Measurements from ENCODE around the gene CASKIN2. TPM values are rescaled to one million over a fixed set of nuclear protein-coding genes. Genes with fewer than 3 reads are reported as not detected.

CASKIN2 gene
- total and polyA plus RNA-seq, 2 of the 4 experiments (the other 2 are of a cell fraction), result 2.9 to 6.9 TPM

GRCh38 chr17:75486951-75487350 is 28.4 kb downstream of the CASKIN2 start:
- no peak overlapping the region for H3K27ac ChIP-seq (ENCODE audit: insufficient read depth, low read length)
- no peak for DNase-seq
- intact Hi-C loops (cut with micrococcal nuclease) (no loop called here), in situ Hi-C loops (cut with MboI; ENCODE audit: low sequenced_read_pairs) (no loop called here), dilution Hi-C loops (cut with HindIII; ENCODE audit: low sequenced_read_pairs, unreplicated experiment) (no loop called here)
- no peak overlapping the region for H2BK5ac ChIP-seq (ENCODE audit: low read depth, low read length, poor library complexity, severe bottlenecking)
- H3K18ac ChIP-seq (ENCODE audit: low read depth, low read length), result no peak overlapping the region
- H3K9me3 ChIP-seq (ENCODE audit: control insufficient read depth, insufficient read depth, low read length), result no peaks in the 10 kb centered on the region
- H3K9me1 ChIP-seq (ENCODE audit: insufficient read depth, low read length), result peaks cover 8% of the 10 kb centered on the region
- no peak overlapping the region for H3K14ac ChIP-seq (replicated peaks; ENCODE audit: low read depth, low read length)
- H3K79me1 ChIP-seq (ENCODE audit: low read depth in 1 of 2, low read length in 2 of 2), result peaks cover 3 to 20% of the 10 kb centered on the region in 2 experiments
- POLR2A ChIA-PET (ENCODE audit: unreplicated experiment), result no interaction called here
- no peaks in the 10 kb centered on the region for H3K27me3 ChIP-seq (ENCODE audit: control insufficient read depth, insufficient read depth, low read length)
- no peak overlapping the region for H4K5ac ChIP-seq (ENCODE audit: low read depth, low read length)
- ATAC-seq (ENCODE audit: low read depth), result 0 out of 2 replicates have a peak, but pooled peaks have one; percentile 27
- no peak overlapping the region for H2AFZ ChIP-seq (replicated peaks; ENCODE audit: low read length, poor library complexity)
- no peak overlapping the region for H3K4me2 ChIP-seq (ENCODE audit: low read depth, low read length)
- H2BK20ac ChIP-seq (ENCODE audit: low read depth, low read length), result no peak overlapping the region
- CTCF ChIA-PET, result interaction anchor here (0.6 kb wide), 1 partner anchor 164 kb away, joined by 5 read pairs; no protein-coding TSS in a partner anchor
- WGBS, 2 experiments (ENCODE audit: extremely low coverage in 2 of 2, insufficient read length in 1 of 2), result 80% methylated on average over 2 of the region's 5 CpGs; no CpG with 5 or more reads in 1 of the 2 experiments
- no peak overlapping the region for H2BK15ac ChIP-seq (ENCODE audit: low read depth, low read length)
- H3K4me3 ChIP-seq (ENCODE audit: insufficient read depth, low read depth, low read length), result no peak overlapping the region
- H3K56ac ChIP-seq (ENCODE audit: extremely low read depth, insufficient read depth, low read length), result no peak overlapping the region
- H3K9ac ChIP-seq (ENCODE audit: low read depth, low read length), result no peak overlapping the region
- peaks cover 7% of the 10 kb centered on the region; the same call in 1 of the 2 replicates for H3K36me3 ChIP-seq (ENCODE audit: control insufficient read depth, insufficient read depth, low read length)
- BruUV-seq (replicated peaks), result no TSS peak
- H4K91ac ChIP-seq (ENCODE audit: insufficient read depth, low read depth, low read length), result no peak overlapping the region
- H2AK5ac ChIP-seq (ENCODE audit: low read depth, low read length), result no peak overlapping the region
- no peak overlapping the region for H2BK120ac ChIP-seq (ENCODE audit: low read depth, low read length)
- no peaks in the 10 kb centered on the region for H3K4me1 ChIP-seq (ENCODE audit: control insufficient read depth, insufficient read depth, low read length)
- peaks cover 11% of the 10 kb centered on the region for H4K20me1 ChIP-seq (ENCODE audit: insufficient read depth, low read length)
- peak overlapping the region; percentile 65 for H2AK9ac ChIP-seq (replicated peaks; ENCODE audit: low read depth, low read length, poor library complexity)
- no peak overlapping the region for H3K23ac ChIP-seq (ENCODE audit: low read depth, low read length)
- H3K4ac ChIP-seq (ENCODE audit: low read depth, low read length), result no peak overlapping the region
- H4K8ac ChIP-seq (ENCODE audit: low read depth in 2 of 2, low read length in 2 of 2), result no peak overlapping the region
- TF ChIP-seq USF2 (IDR thresholded peaks at IDR 0.05; ENCODE audit: low read depth, low read length), result no peak
- no peak for TF ChIP-seq CHD1 (IDR thresholded peaks at IDR 0.05; ENCODE audit: low read depth, low read length)
- no peak for TF ChIP-seq NFE2L2 (IDR thresholded peaks at IDR 0.05; ENCODE audit: low read depth, low read length)
- no peak for TF ChIP-seq MAZ (IDR thresholded peaks at IDR 0.05; ENCODE audit: borderline replicate concordance, low read depth, low read length)
- no peak for TF ChIP-seq SMC3 (IDR thresholded peaks at IDR 0.05; ENCODE audit: low read depth, low read length)
- no peak for TF ChIP-seq POLR2A (IDR thresholded peaks at IDR 0.05; ENCODE audit: low read depth, low read length)
- no peak for TF ChIP-seq ELK1 (IDR thresholded peaks at IDR 0.05; ENCODE audit: borderline replicate concordance, low read depth, low read length)
- TF ChIP-seq FOS (IDR thresholded peaks at IDR 0.05; ENCODE audit: low read depth, low read length), result no peak
- no peak for TF ChIP-seq MAFK (IDR thresholded peaks at IDR 0.05; ENCODE audit: low read depth, low read length)
- TF ChIP-seq RCOR1 (IDR thresholded peaks at IDR 0.05; ENCODE audit: insufficient replicate concordance, low read length), result no peak
- TF ChIP-seq CEBPB (IDR thresholded peaks at IDR 0.05; ENCODE audit: low read depth, low read length), result no peak
- TF ChIP-seq MXI1 (IDR thresholded peaks at IDR 0.05; ENCODE audit: borderline replicate concordance, low read depth, low read length), result no peak
- no peak for TF ChIP-seq RFX5 (IDR thresholded peaks at IDR 0.05; ENCODE audit: low read depth, low read length)
- no peak for TF ChIP-seq BHLHE40 (IDR thresholded peaks at IDR 0.05; ENCODE audit: low read depth, low read length)
- TF ChIP-seq CTCF (conservative IDR thresholded peaks at IDR 0.05; ENCODE audit: low read depth, low read length), result no peak
- TF ChIP-seq RAD21 (IDR thresholded peaks at IDR 0.05; ENCODE audit: low read length), result no peak

All from IMR-90 (cell line).